Astrocyte of the hippocampus (primary cell): ENCODE results near the gene ERF.
"Not testable (repeated sequence)": the region's sequence is repeated elsewhere in the genome, so short reads cannot be mapped to it uniquely, and the experiment has no call there.

Experiments
- DNase-seq: peaks from one replicate; pipeline ENCODE4 v3.0.0; 2011; ENCODE audit warnings: low read depth, low spot score

The ERF gene

GRCh38 chr19:42275517-42275916, 20.6 kb upstream of the ERF start:
- DNase-seq, result no peak

GRCh38 chr19:42275103-42275502, 20.2 kb upstream of the ERF start:
- DNase-seq, result no peak

- no peak for DNase-seq
Observed at GRCh38 chr19:42274065-42274682, 19.2 kb upstream of the ERF start.

- DNase-seq, result no peak
Observed at GRCh38 chr19:42273407-42274064, 18.6 kb upstream of the ERF start.

GRCh38 chr19:42272989-42273406, 18.1 kb upstream of the ERF start:
- DNase-seq, result no peak

- no peak for DNase-seq
Observed at GRCh38 chr19:42272535-42272897, 17.6 kb upstream of the ERF start.

- DNase-seq, result no peak
Observed at GRCh38 chr19:42271861-42272534, 17.1 kb upstream of the ERF start.

- no peak for DNase-seq
Observed at GRCh38 chr19:42271045-42271419, 16.1 kb upstream of the ERF start.

- DNase-seq, result peak; percentile 62
Observed at GRCh38 chr19:42270346-42271044, 15.6 kb upstream of the ERF start.

- DNase-seq, result no peak
Observed at GRCh38 chr19:42269478-42270345, 14.8 kb upstream of the ERF start.

GRCh38 chr19:42268704-42269477, 14.0 kb upstream of the ERF start, which contains the start of gene CIC:
TSS of gene CIC (plus strand) at chr19:42269252. CDS start at chr19:42271784, 2,532 bp downstream.
- DNase-seq, result peak; percentile 100

- peak; percentile 100 for DNase-seq
Observed at GRCh38 chr19:42268142-42268703, 13.3 kb upstream of the ERF start.

GRCh38 chr19:42267644-42268141, 12.8 kb upstream of the ERF start:
- no peak for DNase-seq

- DNase-seq, result not testable (repeated sequence)
Observed at GRCh38 chr19:42266928-42267603, 12.1 kb upstream of the ERF start.

- DNase-seq, result peak; percentile 0
Observed at GRCh38 chr19:42266105-42266504, 11.2 kb upstream of the ERF start.

GRCh38 chr19:42261763-42262162, 6.8 kb upstream of the ERF start:
- no peak for DNase-seq

GRCh38 chr19:42257842-42258241, 2.9 kb upstream of the ERF start:
- DNase-seq, result not testable (repeated sequence)

GRCh38 chr19:42255766-42256745, 1.1 kb upstream of the ERF start:
- DNase-seq, result peak; percentile 70
